SK-N-SH (cell line): ENCODE data around the gene TUBB8. TPM values are rescaled to one million over a fixed set of nuclear protein-coding genes. Genes with fewer than 3 reads are reported as not detected.

Experiments
- CTCF ChIA-PET: fragments of 300-600, 350-600 bp; formaldehyde crosslinking; extraction: SDS; loops from one replicate; lab custom pipeline; 2021; lab: Yijun Ruan, JAX
- POLR2A ChIA-PET: fragments of 350-600 bp; sonication (Branson Sonifier 250); formaldehyde crosslinking; extraction: SDS; loops from one replicate; lab custom pipeline; 2020; ENCODE audit warnings: antibody characterized with exemption, inconsistent platforms; lab: Yijun Ruan, JAX
- DNase-seq: peaks from one replicate; pipeline ENCODE4 v3.0.0; 2012
- H2AFZ ChIP-seq: fragments of 200-600 bp; sonication (generic); 2 replicates; pipeline ENCODE4 v1.8.1; 2016; ENCODE audit warnings: antibody characterized with exemption, mild to moderate bottlenecking, low read depth
- H3F3A ChIP-seq: fragments of 200-600 bp; sonication (generic); replicated peaks from 2 replicates; pipeline ENCODE3; 2016; ENCODE audit warnings: antibody characterized with exemption, mild to moderate bottlenecking; ENCODE audit not compliant: insufficient read depth
- H3K27ac ChIP-seq, 2 experiments: fragments of 200-500 bp in 1 of 2; fragments of 200-600 bp in 1 of 2; sonication (Bioruptor generic) in 1 of 2; sonication (generic), shearing (Covaris generic) in 1 of 2; 2 replicates each; pipeline versions ENCODE4 v1.5.1 to v1.6.1; 2014 to 2016; ENCODE audit warnings: low read depth in 2 of 2, inconsistent platforms in 1 of 2, low read length in 1 of 2, mild to moderate bottlenecking in 1 of 2, mixed read lengths in 1 of 2
- H3K27me3 ChIP-seq: fragments of 200-600 bp; sonication (generic), shearing (Covaris generic); 2 replicates; pipeline ENCODE4 v1.6.1; 2016; ENCODE audit warnings: mixed run types; ENCODE audit not compliant: insufficient read depth
- H3K36me3 ChIP-seq, 2 experiments: fragments of 200-500 bp in 1 of 2; fragments of 200-600 bp in 1 of 2; sonication (Bioruptor generic) in 1 of 2; sonication (generic) in 1 of 2; replicated peaks in 1 of 2; 2 replicates each; pipeline versions ENCODE3 to v1.5.1; 2014 to 2016; ENCODE audit warnings: low read length in 1 of 2, mild to moderate bottlenecking in 1 of 2; ENCODE audit not compliant: insufficient read depth in 2 of 2, control insufficient read depth in 1 of 2
- H3K4me1 ChIP-seq, 2 experiments: fragments of 200-500 bp in 1 of 2; fragments of 200-600 bp in 1 of 2; sonication (Bioruptor generic) in 1 of 2; sonication (generic), shearing (Covaris generic) in 1 of 2; 2 replicates each; pipeline versions ENCODE4 v1.5.1 to v1.6.1; 2014 to 2016; ENCODE audit warnings: low read depth in 1 of 2, low read length in 1 of 2, mixed run types in 1 of 2; ENCODE audit not compliant: insufficient read depth in 2 of 2, control insufficient read depth in 1 of 2
- H3K4me2 ChIP-seq: fragments of 200-600 bp; sonication (generic), shearing (Covaris generic); 2 replicates; pipeline ENCODE4 v1.6.1; 2017; ENCODE audit warnings: mixed run types
- H3K4me3 ChIP-seq, 2 experiments: fragments of 200-500 bp in 1 of 2; fragments of 200-600 bp in 1 of 2; sonication (Bioruptor generic) in 1 of 2; sonication (generic), shearing (Covaris generic) in 1 of 2; 2 replicates each; pipeline versions ENCODE4 v1.5.1 to v1.8.1; 2014 to 2016; ENCODE audit warnings: low read depth in 2 of 2, inconsistent platforms in 1 of 2, low read length in 1 of 2, mild to moderate bottlenecking in 1 of 2, mixed read lengths in 1 of 2, moderate library complexity in 1 of 2
- H3K79me2 ChIP-seq: fragments of 200-600 bp; sonication (generic); 2 replicates; pipeline ENCODE4 v1.8.1; 2017; ENCODE audit warnings: mild to moderate bottlenecking; ENCODE audit not compliant: insufficient read depth
- H3K9ac ChIP-seq: fragments of 200-600 bp; sonication (generic); 2 replicates; pipeline ENCODE4 v1.6.1; 2017; ENCODE audit warnings: mixed run types
- H3K9me2 ChIP-seq: fragments of 200-600 bp; sonication (generic); 2 replicates; pipeline ENCODE4 v1.6.1; 2017; ENCODE audit warnings: mixed run types
- H3K9me3 ChIP-seq: fragments of 200-600 bp; sonication (generic); 2 replicates; pipeline ENCODE4 v1.6.1; 2017; ENCODE audit warnings: mixed run types, mild to moderate bottlenecking, moderate library complexity
- H4K20me1 ChIP-seq: fragments of 200-600 bp; sonication (generic); 2 replicates; pipeline ENCODE4 v1.6.1; 2017; ENCODE audit warnings: mild to moderate bottlenecking, mixed run types; ENCODE audit not compliant: insufficient read depth
- CHD2 ChIP-seq: fragments of 150-350 bp; IDR thresholded peaks from 2 replicates; pipeline ENCODE4 v1.6.1; 2018; ENCODE audit warnings: low read length; ENCODE audit not compliant: partially characterized antibody
- CTCF ChIP-seq: fragments of 200-600 bp; sonication (generic); IDR thresholded peaks from 2 replicates; pipeline ENCODE4 v1.6.1; 2017; ENCODE audit warnings: antibody characterized with exemption, mild to moderate bottlenecking, moderate library complexity
- ELF1 ChIP-seq: IDR thresholded peaks from 2 replicates; pipeline ENCODE4 v1.4.0; 2012
- EP300 ChIP-seq, 2 experiments: IDR thresholded peaks; 2 replicates each; pipeline versions ENCODE4 v1.4.0 to v1.6.1; 2012; ENCODE audit warnings: borderline replicate concordance in 1 of 2, low read depth in 1 of 2, low read length in 1 of 2
- EZH2phosphoT487 ChIP-seq: fragments of 200-600 bp; sonication (generic); IDR thresholded peaks from 2 replicates; pipeline ENCODE4 v1.6.1; 2017; ENCODE audit warnings: low read depth, mixed run types, mild to moderate bottlenecking, antibody characterized with exemption, moderate library complexity, borderline replicate concordance
- FOSL2 ChIP-seq: IDR thresholded peaks from 2 replicates; pipeline ENCODE4 v1.4.0; 2012; ENCODE audit warnings: low read depth, mild to moderate bottlenecking, moderate library complexity, borderline replicate concordance
- GATA2 ChIP-seq: sonication (generic); formaldehyde crosslinking; IDR thresholded peaks from 2 replicates; pipeline ENCODE4 v1.5.0; 2020; ENCODE audit warnings: mild to moderate bottlenecking, missing genetic modification reagents
- IRF3 ChIP-seq: fragments of 150-350 bp; IDR thresholded peaks from 2 replicates; pipeline ENCODE4 v1.6.1; 2016; ENCODE audit warnings: mild to moderate bottlenecking, low read depth, low read length
- JUND ChIP-seq: IDR thresholded peaks from 2 replicates; pipeline ENCODE4 v1.4.0; 2012
- MXI1 ChIP-seq: IDR thresholded peaks from 2 replicates; pipeline ENCODE4 v1.6.1; 2012; ENCODE audit warnings: mild to moderate bottlenecking, low read depth, low read length, improper control_type of control experiment
- NFIC ChIP-seq: IDR thresholded peaks from 2 replicates; pipeline ENCODE4 v1.4.0; 2012; ENCODE audit warnings: borderline replicate concordance
- PBX3 ChIP-seq: IDR thresholded peaks from 2 replicates; pipeline ENCODE4; 2012
- RAD21 ChIP-seq: IDR thresholded peaks from 2 replicates; pipeline ENCODE4 v1.6.1; 2012; ENCODE audit warnings: mild to moderate bottlenecking, low read length
- RXRA ChIP-seq: IDR thresholded peaks from 2 replicates; pipeline ENCODE4 v1.4.0; 2012; ENCODE audit warnings: low read depth, mild to moderate bottlenecking, borderline replicate concordance
- SIN3A ChIP-seq: IDR thresholded peaks from 2 replicates; pipeline ENCODE4 v1.6.1; 2012; ENCODE audit warnings: low read depth, mild to moderate bottlenecking, low read length, moderate library complexity, borderline replicate concordance
- TAF1 ChIP-seq: IDR thresholded peaks from 2 replicates; pipeline ENCODE4 v1.6.1; 2012; ENCODE audit warnings: low read depth, mild to moderate bottlenecking, low read length, moderate library complexity, borderline replicate concordance
- TEAD4 ChIP-seq: IDR thresholded peaks from 2 replicates; pipeline ENCODE4 v1.4.0; 2012; ENCODE audit warnings: mild to moderate bottlenecking, borderline replicate concordance; ENCODE audit not compliant: insufficient read depth
- USF1 ChIP-seq: IDR thresholded peaks from 2 replicates; pipeline ENCODE4 v1.4.0; 2012; ENCODE audit warnings: low read depth, borderline replicate concordance
- YY1 ChIP-seq: IDR thresholded peaks from 2 replicates; pipeline ENCODE4 v1.4.0; 2012; ENCODE audit warnings: low read depth, mild to moderate bottlenecking
- WGBS: methylation state at CpG from one replicate; pipeline ENCODE4 v1.1.6; 2017; ENCODE audit warnings: low lambda C conversion rate; 5-methylcytosine and 5-hydroxymethylcytosine counted together
- polyA plus RNA-seq, 3 experiments: library from polyadenylated mRNA; depleted of rRNA; stranded (reverse); fragments of >200 nt; gene quantifications; 2 replicates each; pipeline ENCODE4 v1.2.3, GENCODE V29; 2012

TUBB8 gene
- polyA plus RNA-seq, 1 of the 3 experiments (the other 2 are of a cell fraction) = 0.13 TPM

GRCh38 chr10:89248-89647 is 40.2 kb upstream of the TUBB8 start:
- DNase-seq = no peak
- no peaks in the 10 kb centered on the region for H3K9me2 ChIP-seq
- H3K27ac ChIP-seq = no peak overlapping the region
- H4K20me1 ChIP-seq = no peaks in the 10 kb centered on the region
- H3K27me3 ChIP-seq = no peaks in the 10 kb centered on the region; the same call in 1 of the 2 replicates
- 52% methylated on average over 2 of the region's 2 CpGs for WGBS
- no peak overlapping the region for H3K4me2 ChIP-seq
- no peak for TF ChIP-seq TEAD4
- TF ChIP-seq YY1 = no peak
- no peak for TF ChIP-seq ELF1
- TF ChIP-seq IRF3 = no peak
- TF ChIP-seq SIN3A = no peak
- TF ChIP-seq USF1 = no peak
- no peak for TF ChIP-seq CTCF
- no peak for TF ChIP-seq GATA2
- TF ChIP-seq CHD2 = no peak
- no peak for TF ChIP-seq TAF1
- no peak for TF ChIP-seq RXRA
- TF ChIP-seq EZH2phosphoT487 = no peak
- no peak for TF ChIP-seq EP300 (IDR thresholded peaks at IDR 0.05; ENCODE audit: borderline replicate concordance in 1 of 2, low read depth in 1 of 2, low read length in 1 of 2)
- no peak for TF ChIP-seq FOSL2
- no peak for TF ChIP-seq RAD21
- no peak for TF ChIP-seq MXI1
- TF ChIP-seq PBX3 = no peak
- TF ChIP-seq JUND = no peak
- no peak for TF ChIP-seq NFIC
- TF ChIP-seq, all 33 proteins: peak for 0
- H3K4me1 ChIP-seq = peaks cover 0 to 12% of the 10 kb centered on the region in 2 experiments; a peak in 1 of 4 replicates
- H3F3A ChIP-seq = no peaks in the 10 kb centered on the region
- no peaks in the 10 kb centered on the region for H3K79me2 ChIP-seq
- no peaks in the 10 kb centered on the region for H3K9me3 ChIP-seq
- H3K9ac ChIP-seq = no peak overlapping the region
- ChIA-PET CTCF (interaction anchor here (0.9 to 5.5 kb wide), 2 partner anchors 13 to 15 kb away, joined by 4 to 23 read pairs; no protein-coding TSS in a partner anchor), POLR2A (no interaction called here)
- no peak overlapping the region for H2AFZ ChIP-seq
- H3K4me3 ChIP-seq = no peak overlapping the region
- H3K36me3 ChIP-seq = no peaks in the 10 kb centered on the region
